ENCODE results near the gene SBF2. TPM values are rescaled to one million over a fixed set of nuclear protein-coding genes. Genes with fewer than 3 reads are reported as not detected.

Gene SBF2
- total and polyA plus RNA-seq, 2 donors: 8.1 to 10.2 TPM

- Histone ChIP-seq H3K4me3 (ENCODE audit: low read length in 2 of 2) (no peak overlapping the region), H3K4me1 (ENCODE audit: control insufficient read depth in 2 of 2, insufficient read depth in 2 of 2, low read length in 2 of 2) (no peaks in the 10 kb centered on the region), H3K27me3 (ENCODE audit: control insufficient read depth in 2 of 2, insufficient read depth in 1 of 2, low read length in 1 of 2) (no peaks in the 10 kb centered on the region), H3K27ac (ENCODE audit: low read depth in 1 of 2, low read length in 1 of 2) (no peak overlapping the region), H3K9me3 (ENCODE audit: control insufficient read depth in 2 of 2, insufficient read depth in 1 of 2, low read length in 1 of 2) (no peaks in the 10 kb centered on the region), H3K36me3 (ENCODE audit: control insufficient read depth in 2 of 2, insufficient read depth in 2 of 2, low read length in 1 of 2) (no peaks in the 10 kb centered on the region)
- 95% methylated on average over 5 of the region's 5 CpGs for WGBS
- DNase-seq (ENCODE audit: low read depth in 6 of 9, low spot score in 9 of 9): no peak
These were observed 470.1 kb downstream of the SBF2 start for GRCh38 chr11:9823887-9824385.

- WGBS: over 99% methylated on average over 2 of the region's 2 CpGs
- Histone ChIP-seq H3K4me1 (ENCODE audit: control insufficient read depth in 2 of 2, insufficient read depth in 2 of 2, low read length in 2 of 2) (no peaks in the 10 kb centered on the region), H3K36me3 (ENCODE audit: control insufficient read depth in 2 of 2, insufficient read depth in 2 of 2, low read length in 1 of 2) (no peaks in the 10 kb centered on the region), H3K27me3 (ENCODE audit: control insufficient read depth in 2 of 2, insufficient read depth in 1 of 2, low read length in 1 of 2) (no peaks in the 10 kb centered on the region), H3K9me3 (ENCODE audit: control insufficient read depth in 2 of 2, insufficient read depth in 1 of 2, low read length in 1 of 2) (no peaks in the 10 kb centered on the region), H3K4me3 (ENCODE audit: low read length in 2 of 2) (no peak overlapping the region), H3K27ac (ENCODE audit: low read depth in 1 of 2, low read length in 1 of 2) (no peak overlapping the region)
- no peak for DNase-seq (ENCODE audit: low read depth in 6 of 9, low spot score in 9 of 9)
These were observed 470.6 kb downstream of the SBF2 start for GRCh38 chr11:9823439-9823838.

- Histone ChIP-seq H3K27ac (ENCODE audit: low read depth in 1 of 2, low read length in 1 of 2) (no peak overlapping the region), H3K9me3 (ENCODE audit: control insufficient read depth in 2 of 2, insufficient read depth in 1 of 2, low read length in 1 of 2) (no peaks in the 10 kb centered on the region), H3K4me3 (ENCODE audit: low read length in 2 of 2) (no peak overlapping the region), H3K4me1 (ENCODE audit: control insufficient read depth in 2 of 2, insufficient read depth in 2 of 2, low read length in 2 of 2) (no peaks in the 10 kb centered on the region), H3K27me3 (ENCODE audit: control insufficient read depth in 2 of 2, insufficient read depth in 1 of 2, low read length in 1 of 2) (no peaks in the 10 kb centered on the region), H3K36me3 (ENCODE audit: control insufficient read depth in 2 of 2, insufficient read depth in 2 of 2, low read length in 1 of 2) (no peaks in the 10 kb centered on the region)
- no peak for DNase-seq (ENCODE audit: low read depth in 6 of 9, low spot score in 9 of 9)
- 94% methylated on average over 7 of the region's 7 CpGs for WGBS
These were observed 472.8 kb downstream of the SBF2 start for GRCh38 chr11:9821008-9821752.

- no peak for DNase-seq (ENCODE audit: low read depth in 6 of 9, low spot score in 9 of 9)
- H3K4me3 ChIP-seq (ENCODE audit: low read length in 2 of 2): no peak overlapping the region
- no peaks in the 10 kb centered on the region for H3K36me3 ChIP-seq (ENCODE audit: control insufficient read depth in 2 of 2, insufficient read depth in 2 of 2, low read length in 1 of 2)
- H3K9me3 ChIP-seq (ENCODE audit: control insufficient read depth in 2 of 2, insufficient read depth in 1 of 2, low read length in 1 of 2): no peaks in the 10 kb centered on the region
- H3K27ac ChIP-seq (ENCODE audit: low read depth in 1 of 2, low read length in 1 of 2): no peak overlapping the region
- 93% methylated on average over 1 of the region's 1 CpG for WGBS
- H3K27me3 ChIP-seq (ENCODE audit: control insufficient read depth in 2 of 2, insufficient read depth in 1 of 2, low read length in 1 of 2): no peaks in the 10 kb centered on the region
- no peaks in the 10 kb centered on the region for H3K4me1 ChIP-seq (ENCODE audit: control insufficient read depth in 2 of 2, insufficient read depth in 2 of 2, low read length in 2 of 2)
These were observed 473.8 kb downstream of the SBF2 start for GRCh38 chr11:9820260-9820659.

GRCh38 chr11:9817191-9817590 is 476.8 kb downstream of the SBF2 start:
- Histone ChIP-seq H3K4me3 (ENCODE audit: low read length in 2 of 2) (no peak overlapping the region), H3K27me3 (ENCODE audit: control insufficient read depth in 2 of 2, insufficient read depth in 1 of 2, low read length in 1 of 2) (no peaks in the 10 kb centered on the region), H3K36me3 (ENCODE audit: control insufficient read depth in 2 of 2, insufficient read depth in 2 of 2, low read length in 1 of 2) (peaks cover 0 to 3% of the 10 kb centered on the region in 2 donors), H3K27ac (ENCODE audit: low read depth in 1 of 2, low read length in 1 of 2) (no peak overlapping the region), H3K9me3 (ENCODE audit: control insufficient read depth in 2 of 2, insufficient read depth in 1 of 2, low read length in 1 of 2) (no peaks in the 10 kb centered on the region), H3K4me1 (ENCODE audit: control insufficient read depth in 2 of 2, insufficient read depth in 2 of 2, low read length in 2 of 2) (no peaks in the 10 kb centered on the region)
- 91% methylated on average over 1 of the region's 1 CpG for WGBS
- no peak for DNase-seq (ENCODE audit: low read depth in 6 of 9, low spot score in 9 of 9)

GRCh38 chr11:9815486-9816136 is 478.4 kb downstream of the SBF2 start:
- Histone ChIP-seq H3K36me3 (ENCODE audit: control insufficient read depth in 2 of 2, insufficient read depth in 2 of 2, low read length in 1 of 2) (peaks cover 0 to 3% of the 10 kb centered on the region in 2 donors), H3K27ac (ENCODE audit: low read depth in 1 of 2, low read length in 1 of 2) (no peak overlapping the region), H3K4me1 (ENCODE audit: control insufficient read depth in 2 of 2, insufficient read depth in 2 of 2, low read length in 2 of 2) (no peaks in the 10 kb centered on the region)

GRCh38 chr11:9814108-9814507 is 479.9 kb downstream of the SBF2 start:
- no peaks in the 10 kb centered on the region for H3K4me1 ChIP-seq (ENCODE audit: control insufficient read depth in 2 of 2, insufficient read depth in 2 of 2, low read length in 2 of 2)
- DNase-seq (ENCODE audit: low read depth in 6 of 9, low spot score in 9 of 9): no peak
- no peaks in the 10 kb centered on the region for H3K27me3 ChIP-seq (ENCODE audit: control insufficient read depth in 2 of 2, insufficient read depth in 1 of 2, low read length in 1 of 2)
- H3K4me3 ChIP-seq (ENCODE audit: low read length in 2 of 2): no peak overlapping the region
- H3K9me3 ChIP-seq (ENCODE audit: control insufficient read depth in 2 of 2, insufficient read depth in 1 of 2, low read length in 1 of 2): no peaks in the 10 kb centered on the region
- peaks cover 0 to 3% of the 10 kb centered on the region in 2 donors for H3K36me3 ChIP-seq (ENCODE audit: control insufficient read depth in 2 of 2, insufficient read depth in 2 of 2, low read length in 1 of 2)
- no peak overlapping the region for H3K27ac ChIP-seq (ENCODE audit: low read depth in 1 of 2, low read length in 1 of 2)

More at GRCh38 chr11:9815486-9816136, 478.4 kb downstream of the SBF2 start:
- Histone ChIP-seq H3K27me3 (ENCODE audit: control insufficient read depth in 2 of 2, insufficient read depth in 1 of 2, low read length in 1 of 2) (no peaks in the 10 kb centered on the region), H3K9me3 (ENCODE audit: control insufficient read depth in 2 of 2, insufficient read depth in 1 of 2, low read length in 1 of 2) (no peaks in the 10 kb centered on the region), H3K4me3 (ENCODE audit: low read length in 2 of 2) (no peak overlapping the region)
- DNase-seq (ENCODE audit: low read depth in 6 of 9, low spot score in 9 of 9): no peak
- 98% methylated on average over 6 of the region's 6 CpGs for WGBS

- 95% methylated on average over 7 of the region's 7 CpGs for WGBS
- Histone ChIP-seq H3K4me3 (ENCODE audit: low read length in 2 of 2) (no peak overlapping the region), H3K27ac (ENCODE audit: low read depth in 1 of 2, low read length in 1 of 2) (no peak overlapping the region), H3K4me1 (ENCODE audit: control insufficient read depth in 2 of 2, insufficient read depth in 2 of 2, low read length in 2 of 2) (no peaks in the 10 kb centered on the region), H3K27me3 (ENCODE audit: control insufficient read depth in 2 of 2, insufficient read depth in 1 of 2, low read length in 1 of 2) (no peaks in the 10 kb centered on the region), H3K36me3 (ENCODE audit: control insufficient read depth in 2 of 2, insufficient read depth in 2 of 2, low read length in 1 of 2) (peaks cover 6 to 8% of the 10 kb centered on the region in 2 donors), H3K9me3 (ENCODE audit: control insufficient read depth in 2 of 2, insufficient read depth in 1 of 2, low read length in 1 of 2) (no peaks in the 10 kb centered on the region)
- no peak for DNase-seq (ENCODE audit: low read depth in 6 of 9, low spot score in 9 of 9)
These were observed 485.1 kb downstream of the SBF2 start for GRCh38 chr11:9808943-9809342.

- no peaks in the 10 kb centered on the region for H3K4me1 ChIP-seq (ENCODE audit: control insufficient read depth in 2 of 2, insufficient read depth in 2 of 2, low read length in 2 of 2)
- 97% methylated on average over 4 of the region's 4 CpGs for WGBS
- peaks cover 3 to 8% of the 10 kb centered on the region in 2 donors for H3K36me3 ChIP-seq (ENCODE audit: control insufficient read depth in 2 of 2, insufficient read depth in 2 of 2, low read length in 1 of 2)
- H3K27me3 ChIP-seq (ENCODE audit: control insufficient read depth in 2 of 2, insufficient read depth in 1 of 2, low read length in 1 of 2): no peaks in the 10 kb centered on the region
- no peak overlapping the region for H3K27ac ChIP-seq (ENCODE audit: low read depth in 1 of 2, low read length in 1 of 2)
- H3K4me3 ChIP-seq (ENCODE audit: low read length in 2 of 2): no peak overlapping the region
- no peak for DNase-seq (ENCODE audit: low read depth in 6 of 9, low spot score in 9 of 9)
- no peaks in the 10 kb centered on the region for H3K9me3 ChIP-seq (ENCODE audit: control insufficient read depth in 2 of 2, insufficient read depth in 1 of 2, low read length in 1 of 2)
These were observed 486.9 kb downstream of the SBF2 start for GRCh38 chr11:9806946-9807687.

Measured in thymus (tissue), 11 donors.